ENCODE results near the gene MUC5AC. TPM values are rescaled to one million over a fixed set of nuclear protein-coding genes. Genes with fewer than 3 reads are reported as not detected.
"Not testable (repeated sequence)": the region's sequence is repeated elsewhere in the genome, so short reads cannot be mapped to it uniquely, and the experiment has no call there.

MUC5AC gene
- total and polyA plus RNA-seq, 2 donors (not counting 1 experiment from before 2014, with no cell fraction given) = not detected

DNA sequence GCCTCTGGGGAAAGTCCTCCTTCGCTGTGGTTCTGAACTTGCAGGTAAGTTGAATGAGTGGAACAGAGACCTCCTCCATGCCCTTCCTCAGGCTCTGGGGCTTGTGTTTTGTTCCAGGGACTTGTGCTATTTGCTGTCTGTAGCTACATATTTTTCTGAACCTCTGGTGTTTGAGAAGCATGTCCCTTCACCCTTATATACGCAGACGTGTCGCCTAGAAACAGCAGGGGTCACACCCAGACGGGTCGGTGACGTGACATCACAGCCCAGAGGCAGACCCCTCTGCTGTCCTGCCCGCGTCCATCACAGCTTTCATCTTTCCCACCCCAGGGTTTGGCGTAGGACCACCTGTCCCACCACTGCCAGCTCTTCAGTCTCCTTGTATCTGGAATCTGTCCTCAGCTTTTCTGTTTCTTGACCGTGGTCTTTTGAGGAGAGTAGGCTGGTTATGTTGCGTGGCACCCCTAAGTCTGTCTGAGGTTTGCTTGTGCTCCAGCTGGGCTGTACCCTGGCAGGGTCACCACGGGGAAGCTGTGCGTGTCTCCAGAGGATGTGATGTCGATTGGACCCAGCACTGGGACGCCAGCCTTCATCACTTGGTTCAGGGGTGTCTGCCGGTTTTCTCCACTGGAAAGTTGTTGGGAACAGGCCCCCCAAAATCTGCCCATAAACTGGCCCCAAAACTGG is 51.8 kb downstream of the MUC5AC start:
- Histone ChIP-seq H3K79me2 (ENCODE audit: control insufficient read depth, insufficient read depth, low read length) (no peaks in the 10 kb centered on the region), H3K36me3 (ENCODE audit: control insufficient read depth, insufficient read depth, low read length) (no peaks in the 10 kb centered on the region), H3K4me2 (ENCODE audit: extremely low read depth, insufficient read depth, low read length) (no peak overlapping the region), H4K20me1 (ENCODE audit: control insufficient read depth, extremely low read depth, insufficient read depth, low read length) (no peaks in the 10 kb centered on the region), H3K4me1 (ENCODE audit: control insufficient read depth, extremely low read depth, insufficient read depth, low read length) (no peaks in the 10 kb centered on the region), H3K27ac (ENCODE audit: insufficient read depth, low read length) (no peak overlapping the region), H3K27me3 (ENCODE audit: control insufficient read depth, insufficient read depth, low read length) (no peaks in the 10 kb centered on the region), H3K9ac (ENCODE audit: insufficient read depth, low read length) (no peak overlapping the region), H2AFZ (ENCODE audit: low read length) (no peak overlapping the region), H3K9me3 (ENCODE audit: control insufficient read depth, insufficient read depth, low read depth, low read length) (no peaks in the 10 kb centered on the region), H3K4me3 (replicated peaks in 1 of 4; ENCODE audit: control extremely low read depth in 1 of 4, insufficient read depth in 1 of 4, low read depth in 3 of 4, low read length in 4 of 4) (no peak overlapping the region)
- TF ChIP-seq EZH2 (IDR thresholded peaks at IDR 0.05; ENCODE audit: low read length, missing control alignments) = no peak
- TF ChIP-seq, protein P1, sequence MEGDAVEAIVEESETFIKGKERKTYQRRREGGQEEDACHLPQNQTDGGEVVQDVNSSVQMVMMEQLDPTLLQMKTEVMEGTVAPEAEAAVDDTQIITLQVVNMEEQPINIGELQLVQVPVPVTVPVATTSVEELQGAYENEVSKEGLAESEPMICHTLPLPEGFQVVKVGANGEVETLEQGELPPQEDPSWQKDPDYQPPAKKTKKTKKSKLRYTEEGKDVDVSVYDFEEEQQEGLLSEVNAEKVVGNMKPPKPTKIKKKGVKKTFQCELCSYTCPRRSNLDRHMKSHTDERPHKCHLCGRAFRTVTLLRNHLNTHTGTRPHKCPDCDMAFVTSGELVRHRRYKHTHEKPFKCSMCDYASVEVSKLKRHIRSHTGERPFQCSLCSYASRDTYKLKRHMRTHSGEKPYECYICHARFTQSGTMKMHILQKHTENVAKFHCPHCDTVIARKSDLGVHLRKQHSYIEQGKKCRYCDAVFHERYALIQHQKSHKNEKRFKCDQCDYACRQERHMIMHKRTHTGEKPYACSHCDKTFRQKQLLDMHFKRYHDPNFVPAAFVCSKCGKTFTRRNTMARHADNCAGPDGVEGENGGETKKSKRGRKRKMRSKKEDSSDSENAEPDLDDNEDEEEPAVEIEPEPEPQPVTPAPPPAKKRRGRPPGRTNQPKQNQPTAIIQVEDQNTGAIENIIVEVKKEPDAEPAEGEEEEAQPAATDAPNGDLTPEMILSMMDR (conservative IDR thresholded peaks at IDR 0.05 in 1 of 2, IDR thresholded peaks at IDR 0.05 in 1 of 2; ENCODE audit: low read depth in 1 of 2, low read length in 2 of 2) = no peak
- no peak for DNase-seq (ENCODE audit: low read depth in 2 of 2)

DNA sequence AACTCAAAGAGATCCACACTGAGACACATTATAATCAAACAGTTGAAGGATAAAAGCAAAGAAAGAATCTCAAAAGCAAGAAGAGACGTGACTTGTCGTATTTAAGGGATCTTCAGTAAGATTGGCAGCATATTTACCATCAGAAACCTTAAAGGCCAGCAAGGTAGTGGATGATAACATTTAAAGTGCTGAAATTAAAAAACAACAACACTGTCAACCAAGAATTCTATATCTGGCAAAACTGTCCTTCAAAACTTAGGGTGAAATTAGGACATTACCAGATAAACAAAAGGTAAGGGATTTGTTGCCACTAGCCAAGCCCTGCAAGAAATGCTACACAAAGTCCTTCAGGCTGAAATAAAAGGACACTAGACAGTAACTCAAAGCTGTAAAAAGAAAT is 54.1 kb downstream of the MUC5AC start:
- H3K36me3 ChIP-seq (ENCODE audit: control insufficient read depth, insufficient read depth, low read length) = no peaks in the 10 kb centered on the region
- no peak for DNase-seq (ENCODE audit: low read depth in 2 of 2)

DNA sequence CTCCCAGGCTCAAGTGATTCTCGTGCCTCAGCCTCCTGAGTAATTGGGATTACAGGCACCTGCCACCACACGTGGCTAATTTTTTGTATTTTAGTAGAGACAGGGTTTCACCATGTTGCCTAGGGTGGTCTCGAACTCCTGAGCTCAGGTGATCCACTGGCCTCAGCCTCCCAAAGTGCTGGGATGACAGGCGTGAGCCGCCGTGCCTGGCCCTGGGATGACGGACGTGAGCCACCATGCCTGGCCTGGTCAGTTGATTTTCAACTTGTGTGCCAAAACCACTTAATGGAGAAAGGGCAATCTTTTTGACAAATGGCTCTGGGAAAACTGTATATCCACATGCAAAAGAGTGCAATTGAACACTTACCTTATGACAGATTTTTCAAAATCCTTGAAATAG is 58.1 kb downstream of the MUC5AC start:
- not testable (repeated sequence) for H3K9me3 ChIP-seq (ENCODE audit: control insufficient read depth, insufficient read depth, low read depth, low read length); H3K36me3 ChIP-seq (ENCODE audit: control insufficient read depth, insufficient read depth, low read length); H4K20me1 ChIP-seq (ENCODE audit: control insufficient read depth, extremely low read depth, insufficient read depth, low read length); H3K4me1 ChIP-seq (ENCODE audit: control insufficient read depth, extremely low read depth, insufficient read depth, low read length); H3K27me3 ChIP-seq (ENCODE audit: control insufficient read depth, insufficient read depth, low read length); H3K4me3 ChIP-seq (replicated peaks in 1 of 4; ENCODE audit: control extremely low read depth in 1 of 4, insufficient read depth in 1 of 4, low read depth in 3 of 4, low read length in 4 of 4); DNase-seq (ENCODE audit: low read depth in 2 of 2); H2AFZ ChIP-seq (ENCODE audit: low read length); H3K4me2 ChIP-seq (ENCODE audit: extremely low read depth, insufficient read depth, low read length); H3K27ac ChIP-seq (ENCODE audit: insufficient read depth, low read length); H3K79me2 ChIP-seq (ENCODE audit: control insufficient read depth, insufficient read depth, low read length); H3K9ac ChIP-seq (ENCODE audit: insufficient read depth, low read length)

More for the DNA sequence above, 54.1 kb downstream of the MUC5AC start:
- TF ChIP-seq EZH2 (IDR thresholded peaks at IDR 0.05; ENCODE audit: low read length, missing control alignments) = no peak
- TF ChIP-seq, protein P1 (conservative IDR thresholded peaks at IDR 0.05 in 1 of 2, IDR thresholded peaks at IDR 0.05 in 1 of 2; ENCODE audit: low read depth in 1 of 2, low read length in 2 of 2) = no peak
- H3K9me3 ChIP-seq (ENCODE audit: control insufficient read depth, insufficient read depth, low read depth, low read length) = no peaks in the 10 kb centered on the region
- H4K20me1 ChIP-seq (ENCODE audit: control insufficient read depth, extremely low read depth, insufficient read depth, low read length) = no peaks in the 10 kb centered on the region
- H3K27ac ChIP-seq (ENCODE audit: insufficient read depth, low read length) = no peak overlapping the region
- no peaks in the 10 kb centered on the region for H3K79me2 ChIP-seq (ENCODE audit: control insufficient read depth, insufficient read depth, low read length)
- no peak overlapping the region for H3K9ac ChIP-seq (ENCODE audit: insufficient read depth, low read length)
- H3K4me2 ChIP-seq (ENCODE audit: extremely low read depth, insufficient read depth, low read length) = no peak overlapping the region
- H3K27me3 ChIP-seq (ENCODE audit: control insufficient read depth, insufficient read depth, low read length) = no peaks in the 10 kb centered on the region
- H3K4me3 ChIP-seq (replicated peaks in 1 of 4; ENCODE audit: control extremely low read depth in 1 of 4, insufficient read depth in 1 of 4, low read depth in 3 of 4, low read length in 4 of 4) = no peak overlapping the region
- H3K4me1 ChIP-seq (ENCODE audit: control insufficient read depth, extremely low read depth, insufficient read depth, low read length) = no peaks in the 10 kb centered on the region
- H2AFZ ChIP-seq (ENCODE audit: low read length) = no peak overlapping the region
